Bronchial epithelial cell (primary cell): Measurements from ENCODE around the gene TXLNG. TPM values are rescaled to one million over a fixed set of nuclear protein-coding genes. Genes with fewer than 3 reads are reported as not detected.
A peak's percentile ranks its signal among the peaks of the same experiment; 100 is the strongest.

Source experiments
- DNase-seq: peaks from one replicate; pipeline ENCODE4 v3.0.0-alpha.2; 2010; ENCODE audit warnings: low read depth
- FAIRE-seq: peaks from 2 replicates; lab custom pipeline; 2011; peaks lifted over from hg19 to GRCh38; lab: Jason Lieb, UNC
- H3K27me3 ChIP-seq: 2 replicates; pipeline ENCODE4 v1.5.1; 2011; ENCODE audit warnings: low read length; ENCODE audit not compliant: control insufficient read depth, insufficient read depth
- H3K36me3 ChIP-seq: 2 replicates; pipeline ENCODE4 v1.5.1; 2011; ENCODE audit warnings: low read length; ENCODE audit not compliant: control insufficient read depth, insufficient read depth
- H3K4me3 ChIP-seq: 2 replicates; pipeline ENCODE4 v1.5.1; 2011; ENCODE audit warnings: mild to moderate bottlenecking, low read depth, low read length, control low read depth
- CTCF ChIP-seq: IDR thresholded peaks from 2 replicates; pipeline ENCODE4 v1.5.1; 2011; ENCODE audit warnings: mild to moderate bottlenecking, moderate library complexity, low read length, control low read depth, inconsistent platforms; ENCODE audit not compliant: insufficient read depth, severe bottlenecking
- total RNA-seq: library from RNA; depleted of rRNA; stranded (reverse); fragments of >200 nt; gene quantifications from 2 replicates; pipeline ENCODE4 v1.2.1, GENCODE V29; 2014

Gene TXLNG
- total RNA-seq, 1 donor from 2014 or later: 7.6 TPM

GRCh38 chrX:16762579-16762978, 23.7 kb upstream of the TXLNG start:
- Histone ChIP-seq H3K27me3 (no peaks in the 10 kb centered on the region), H3K4me3 (no peak overlapping the region), H3K36me3 (no peaks in the 10 kb centered on the region)
- TF ChIP-seq CTCF: no peak
- DNase-seq (no peak), FAIRE-seq (no peak)

- no peak for TF ChIP-seq CTCF
- Histone ChIP-seq H3K4me3 (no peak overlapping the region), H3K27me3 (no peaks in the 10 kb centered on the region), H3K36me3 (no peaks in the 10 kb centered on the region)
- no peak for FAIRE-seq
- DNase-seq: no peak
Measured at GRCh38 chrX:16765594-16765993, 20.7 kb upstream of the TXLNG start.

GRCh38 chrX:16770970-16771482, 15.2 kb upstream of the TXLNG start:
- H3K36me3 ChIP-seq: no peaks in the 10 kb centered on the region
- H3K4me3 ChIP-seq: no peak overlapping the region
- no peak for FAIRE-seq
- no peak for DNase-seq
- TF ChIP-seq CTCF: no peak
- no peaks in the 10 kb centered on the region for H3K27me3 ChIP-seq

GRCh38 chrX:16771483-16772398, 14.5 kb upstream of the TXLNG start:
- DNase-seq: peak; percentile 75
- H3K27me3 ChIP-seq: no peaks in the 10 kb centered on the region
- TF ChIP-seq CTCF: no peak
- no peaks in the 10 kb centered on the region for H3K36me3 ChIP-seq
- FAIRE-seq: peak; percentile 7
- H3K4me3 ChIP-seq: no peak overlapping the region

- no peak for FAIRE-seq
- TF ChIP-seq CTCF: no peak
Measured at GRCh38 chrX:16772460-16772859, 13.8 kb upstream of the TXLNG start.

More at GRCh38 chrX:16772460-16772859, 13.8 kb upstream of the TXLNG start:
- no peak for DNase-seq
- Histone ChIP-seq H3K27me3 (no peaks in the 10 kb centered on the region), H3K4me3 (no peak overlapping the region), H3K36me3 (no peaks in the 10 kb centered on the region)
